ENCODE measurements around the gene GTF3C4.

GTF3C4 gene

DNA sequence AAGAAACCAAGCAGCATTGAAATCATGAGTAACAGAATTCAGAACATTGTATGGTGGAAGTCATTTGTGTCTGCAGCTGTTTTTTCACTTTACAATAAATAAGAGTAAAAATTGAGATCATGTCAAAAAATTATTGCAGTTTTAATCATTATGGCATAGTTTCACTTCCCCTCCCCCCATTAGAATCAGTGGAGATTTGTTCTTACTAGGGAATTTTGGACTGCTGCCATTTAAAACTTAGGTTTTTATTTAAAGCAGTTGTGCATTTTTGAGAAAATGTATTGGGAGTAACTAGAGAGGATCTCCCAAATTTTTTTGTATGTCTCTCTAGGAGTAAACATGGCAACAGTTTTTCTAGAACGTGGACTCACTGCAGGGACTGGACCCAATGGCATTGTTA lies 20.4 kb downstream of the GTF3C4 start:
- Histone ChIP-seq H3K27ac (replicated peaks; ENCODE audit: low read length) (no peak overlapping the region), H2AK5ac (ENCODE audit: low read depth, low read length) (no peak overlapping the region), H3K18ac (ENCODE audit: low read length) (no peak overlapping the region), H3K4me3 (ENCODE audit: low read length in 2 of 2) (no peak overlapping the region), H3K4ac (ENCODE audit: low read length) (no peak overlapping the region), H3K9ac (ENCODE audit: low read depth, low read length, poor library complexity) (no peak overlapping the region), H4K91ac (ENCODE audit: low read depth, low read length, poor library complexity) (no peak overlapping the region), H2BK120ac (ENCODE audit: low read depth, low read length) (no peak overlapping the region), H2BK5ac (ENCODE audit: low read length) (no peak overlapping the region), H3K9me3 (replicated peaks in 1 of 2; ENCODE audit: control insufficient read depth in 2 of 2, insufficient read depth in 1 of 2, low read depth in 1 of 2, low read length in 2 of 2) (peaks cover 3% of the 10 kb centered on the region in 2 donors), H2AFZ (ENCODE audit: low read length) (no peak overlapping the region), H3K4me2 (ENCODE audit: insufficient read depth, low read length, poor library complexity, severe bottlenecking) (no peak overlapping the region), H3K36me3 (replicated peaks in 1 of 2; ENCODE audit: control insufficient read depth in 2 of 2, insufficient read depth in 2 of 2, low read length in 2 of 2) (peaks cover 26 to 70% of the 10 kb centered on the region in 2 donors), H3K27me3 (ENCODE audit: control insufficient read depth in 3 of 3, insufficient read depth in 3 of 3, low read depth in 1 of 3, low read length in 3 of 3) (no peaks in the 10 kb centered on the region), H3K14ac (ENCODE audit: low read length) (no peak overlapping the region), H4K8ac (ENCODE audit: low read depth, low read length) (no peak overlapping the region), H3K4me1 (ENCODE audit: control insufficient read depth in 2 of 2, insufficient read depth in 1 of 2, low read depth in 1 of 2, low read length in 2 of 2) (no peaks in the 10 kb centered on the region), H3K23ac (ENCODE audit: low read depth, low read length, poor library complexity) (no peak overlapping the region), H2BK15ac (ENCODE audit: low read length) (no peak overlapping the region), H3K79me1 (ENCODE audit: low read depth, low read length) (no peaks in the 10 kb centered on the region), H2BK12ac (ENCODE audit: low read length) (no peak overlapping the region)
- no peak for DNase-seq (ENCODE audit: low spot score)
- WGBS, 2 donors (ENCODE audit: extremely low coverage in 2 of 2, insufficient read length in 2 of 2, insufficient replicate concordance in 1 of 2): no CpG with 5 or more reads among the region's 1 CpG

DNA sequence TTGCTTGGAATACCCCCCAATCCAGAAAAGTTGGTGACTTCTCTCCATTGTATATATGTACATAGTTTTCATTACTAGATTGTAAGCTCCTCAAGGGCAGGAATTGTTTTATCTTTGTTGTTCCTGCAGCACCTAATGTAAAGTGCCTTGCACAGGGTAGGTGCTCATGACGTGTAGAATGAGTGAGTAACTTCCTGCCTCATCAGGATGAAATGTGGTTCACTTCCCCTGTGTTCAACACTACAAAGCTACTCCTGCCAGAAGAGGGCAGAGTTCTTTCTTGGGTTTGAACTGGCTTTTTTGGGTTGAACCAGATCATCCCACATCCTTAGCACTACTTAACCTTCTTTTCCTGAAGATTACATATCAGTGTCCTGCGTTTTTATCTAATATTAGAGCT lies 23.9 kb downstream of the GTF3C4 start:
- Histone ChIP-seq H3K79me1 (ENCODE audit: low read depth, low read length) (no peaks in the 10 kb centered on the region), H3K4me2 (ENCODE audit: insufficient read depth, low read length, poor library complexity, severe bottlenecking) (no peak overlapping the region), H2BK5ac (ENCODE audit: low read length) (no peak overlapping the region), H3K27ac (replicated peaks; ENCODE audit: low read length) (no peak overlapping the region), H3K23ac (ENCODE audit: low read depth, low read length, poor library complexity) (no peak overlapping the region), H3K9me3 (replicated peaks in 1 of 2; ENCODE audit: control insufficient read depth in 2 of 2, insufficient read depth in 1 of 2, low read depth in 1 of 2, low read length in 2 of 2) (peaks cover 9 to 23% of the 10 kb centered on the region in 2 donors), H2AK5ac (ENCODE audit: low read depth, low read length) (no peak overlapping the region), H3K4ac (ENCODE audit: low read length) (no peak overlapping the region), H3K4me3 (ENCODE audit: low read length in 2 of 2) (no peak overlapping the region), H2AFZ (ENCODE audit: low read length) (no peak overlapping the region), H2BK15ac (ENCODE audit: low read length) (no peak overlapping the region), H2BK12ac (ENCODE audit: low read length) (no peak overlapping the region), H3K36me3 (replicated peaks in 1 of 2; ENCODE audit: control insufficient read depth in 2 of 2, insufficient read depth in 2 of 2, low read length in 2 of 2) (peaks cover 14 to 35% of the 10 kb centered on the region in 2 donors), H4K8ac (ENCODE audit: low read depth, low read length) (no peak overlapping the region), H3K27me3 (ENCODE audit: control insufficient read depth in 3 of 3, insufficient read depth in 3 of 3, low read depth in 1 of 3, low read length in 3 of 3) (no peaks in the 10 kb centered on the region), H3K14ac (ENCODE audit: low read length) (no peak overlapping the region), H3K4me1 (ENCODE audit: control insufficient read depth in 2 of 2, insufficient read depth in 1 of 2, low read depth in 1 of 2, low read length in 2 of 2) (no peaks in the 10 kb centered on the region), H3K9ac (ENCODE audit: low read depth, low read length, poor library complexity) (no peak overlapping the region), H3K18ac (ENCODE audit: low read length) (no peak overlapping the region), H2BK120ac (ENCODE audit: low read depth, low read length) (no peak overlapping the region), H4K91ac (ENCODE audit: low read depth, low read length, poor library complexity) (no peak overlapping the region)
- no CpG with 5 or more reads among the region's 2 CpGs for WGBS, 2 donors (ENCODE audit: extremely low coverage in 2 of 2, insufficient read length in 2 of 2, insufficient replicate concordance in 1 of 2)
- no peak for DNase-seq (ENCODE audit: low spot score)

DNA sequence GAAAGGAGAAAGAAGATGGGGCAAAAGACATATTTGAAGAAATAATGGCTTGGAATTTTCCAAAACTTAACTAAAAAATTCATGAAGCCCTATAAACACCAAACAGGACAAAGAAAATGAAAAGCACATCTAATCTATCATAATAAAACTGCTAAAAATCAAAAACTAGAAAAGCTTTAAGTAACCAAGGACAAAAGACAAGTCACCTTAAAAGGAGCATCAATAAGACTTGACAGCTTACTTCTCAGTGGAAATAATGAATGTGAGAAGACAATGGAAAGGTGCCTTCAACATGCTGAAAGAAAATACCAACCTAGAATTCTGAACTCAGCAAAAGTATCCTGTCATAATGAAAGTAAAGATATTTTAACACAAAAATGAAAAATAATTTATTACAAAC lies 27.0 kb downstream of the GTF3C4 start:
- Histone ChIP-seq H3K9ac (ENCODE audit: low read depth, low read length, poor library complexity) (no peak overlapping the region), H2AK5ac (ENCODE audit: low read depth, low read length) (no peak overlapping the region), H2BK15ac (ENCODE audit: low read length) (no peak overlapping the region), H3K4me1 (ENCODE audit: control insufficient read depth in 2 of 2, insufficient read depth in 1 of 2, low read depth in 1 of 2, low read length in 2 of 2) (no peaks in the 10 kb centered on the region), H2AFZ (ENCODE audit: low read length) (no peak overlapping the region), H3K79me1 (ENCODE audit: low read depth, low read length) (no peaks in the 10 kb centered on the region), H3K18ac (ENCODE audit: low read length) (no peak overlapping the region), H3K4ac (ENCODE audit: low read length) (no peak overlapping the region), H2BK12ac (ENCODE audit: low read length) (no peak overlapping the region), H3K27ac (replicated peaks; ENCODE audit: low read length) (no peak overlapping the region), H3K4me2 (ENCODE audit: insufficient read depth, low read length, poor library complexity, severe bottlenecking) (no peak overlapping the region), H4K8ac (ENCODE audit: low read depth, low read length) (no peak overlapping the region), H2BK5ac (ENCODE audit: low read length) (no peak overlapping the region), H4K91ac (ENCODE audit: low read depth, low read length, poor library complexity) (no peak overlapping the region), H3K14ac (ENCODE audit: low read length) (no peak overlapping the region), H3K9me3 (replicated peaks in 1 of 2; ENCODE audit: control insufficient read depth in 2 of 2, insufficient read depth in 1 of 2, low read depth in 1 of 2, low read length in 2 of 2) (peaks cover 6 to 23% of the 10 kb centered on the region in 2 donors), H3K4me3 (ENCODE audit: low read length in 2 of 2) (no peak overlapping the region), H3K36me3 (replicated peaks in 1 of 2; ENCODE audit: control insufficient read depth in 2 of 2, insufficient read depth in 2 of 2, low read length in 2 of 2) (peaks cover 0 to 5% of the 10 kb centered on the region in 2 donors), H3K23ac (ENCODE audit: low read depth, low read length, poor library complexity) (no peak overlapping the region), H2BK120ac (ENCODE audit: low read depth, low read length) (no peak overlapping the region), H3K27me3 (ENCODE audit: control insufficient read depth in 3 of 3, insufficient read depth in 3 of 3, low read depth in 1 of 3, low read length in 3 of 3) (no peaks in the 10 kb centered on the region)
- DNase-seq (ENCODE audit: low spot score): no peak

DNA sequence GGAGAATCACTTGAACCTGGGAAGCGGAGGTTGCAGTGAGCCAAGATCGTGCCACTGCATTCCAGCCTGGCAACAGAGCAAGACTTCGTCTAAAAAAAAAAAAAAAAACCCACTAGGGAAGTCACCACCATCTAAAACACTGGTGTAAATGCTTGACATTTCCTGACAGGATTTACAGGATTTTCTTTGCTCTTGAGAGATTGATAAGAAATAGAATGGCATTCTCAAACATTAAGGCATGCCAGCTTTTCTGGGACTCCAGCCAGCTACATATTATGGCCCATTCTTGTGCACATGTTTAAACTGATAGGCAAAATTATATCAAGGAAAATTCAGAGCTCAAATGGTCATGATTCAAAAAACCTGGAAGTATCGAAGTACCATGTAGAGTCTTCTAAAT lies 28.7 kb downstream of the GTF3C4 start:
- H3K4me3 ChIP-seq (ENCODE audit: low read length in 2 of 2): no peak overlapping the region
- H2BK120ac ChIP-seq (ENCODE audit: low read depth, low read length): no peak overlapping the region
- DNase-seq (ENCODE audit: low spot score): no peak
- no peak overlapping the region for H3K9ac ChIP-seq (ENCODE audit: low read depth, low read length, poor library complexity)
- H3K18ac ChIP-seq (ENCODE audit: low read length): no peak overlapping the region
- no peak overlapping the region for H3K4me2 ChIP-seq (ENCODE audit: insufficient read depth, low read length, poor library complexity, severe bottlenecking)
- H3K27me3 ChIP-seq (ENCODE audit: control insufficient read depth in 3 of 3, insufficient read depth in 3 of 3, low read depth in 1 of 3, low read length in 3 of 3): no peaks in the 10 kb centered on the region
- H2AFZ ChIP-seq (ENCODE audit: low read length): no peak overlapping the region
- H4K91ac ChIP-seq (ENCODE audit: low read depth, low read length, poor library complexity): no peak overlapping the region
- H2BK15ac ChIP-seq (ENCODE audit: low read length): no peak overlapping the region
- H3K27ac ChIP-seq (replicated peaks; ENCODE audit: low read length): no peak overlapping the region
- no peak overlapping the region for H3K23ac ChIP-seq (ENCODE audit: low read depth, low read length, poor library complexity)
- no peak overlapping the region for H2BK12ac ChIP-seq (ENCODE audit: low read length)
- no peak overlapping the region for H2BK5ac ChIP-seq (ENCODE audit: low read length)
- H3K9me3 ChIP-seq (replicated peaks in 1 of 2; ENCODE audit: control insufficient read depth in 2 of 2, insufficient read depth in 1 of 2, low read depth in 1 of 2, low read length in 2 of 2): peaks cover 6 to 26% of the 10 kb centered on the region in 2 donors
- H4K8ac ChIP-seq (ENCODE audit: low read depth, low read length): no peak overlapping the region
- H3K79me1 ChIP-seq (ENCODE audit: low read depth, low read length): no peaks in the 10 kb centered on the region
- no CpG with 5 or more reads among the region's 4 CpGs for WGBS, 2 donors (ENCODE audit: extremely low coverage in 2 of 2, insufficient read length in 2 of 2, insufficient replicate concordance in 1 of 2)
- H3K14ac ChIP-seq (ENCODE audit: low read length): no peak overlapping the region
- no peaks in the 10 kb centered on the region for H3K4me1 ChIP-seq (ENCODE audit: control insufficient read depth in 2 of 2, insufficient read depth in 1 of 2, low read depth in 1 of 2, low read length in 2 of 2)
- no peaks in the 10 kb centered on the region for H3K36me3 ChIP-seq (replicated peaks in 1 of 2; ENCODE audit: control insufficient read depth in 2 of 2, insufficient read depth in 2 of 2, low read length in 2 of 2)
- no peak overlapping the region for H3K4ac ChIP-seq (ENCODE audit: low read length)
- H2AK5ac ChIP-seq (ENCODE audit: low read depth, low read length): no peak overlapping the region

Data from neuronal stem cell (in vitro differentiated cells).